Testis (tissue), 2 donors: ENCODE data around the gene DLL4.

Source experiments
- POLR2A ChIP-seq: fragments of 450-650 bp; IDR thresholded peaks from one replicate; pipeline ENCODE4 v1.6.1; 2017; ENCODE audit warnings: antibody characterized with exemption, mild to moderate bottlenecking, moderate library complexity
- TF ChIP-seq, protein P1 (sequence below), 3 experiments: fragments of 450-650 bp in 2 of 3; fragments of 200-600 bp in 1 of 3; sonication (generic) in 1 of 3; IDR thresholded peaks; one replicate each; pipeline ENCODE4 v1.5.1; 2016 to 2019; ENCODE audit warnings: antibody characterized with exemption in 3 of 3, mild to moderate bottlenecking in 2 of 3, moderate library complexity in 1 of 3

GRCh38 chr15:40915679-40916078 is 13.5 kb upstream of the DLL4 start:
- TF ChIP-seq, protein P1, sequence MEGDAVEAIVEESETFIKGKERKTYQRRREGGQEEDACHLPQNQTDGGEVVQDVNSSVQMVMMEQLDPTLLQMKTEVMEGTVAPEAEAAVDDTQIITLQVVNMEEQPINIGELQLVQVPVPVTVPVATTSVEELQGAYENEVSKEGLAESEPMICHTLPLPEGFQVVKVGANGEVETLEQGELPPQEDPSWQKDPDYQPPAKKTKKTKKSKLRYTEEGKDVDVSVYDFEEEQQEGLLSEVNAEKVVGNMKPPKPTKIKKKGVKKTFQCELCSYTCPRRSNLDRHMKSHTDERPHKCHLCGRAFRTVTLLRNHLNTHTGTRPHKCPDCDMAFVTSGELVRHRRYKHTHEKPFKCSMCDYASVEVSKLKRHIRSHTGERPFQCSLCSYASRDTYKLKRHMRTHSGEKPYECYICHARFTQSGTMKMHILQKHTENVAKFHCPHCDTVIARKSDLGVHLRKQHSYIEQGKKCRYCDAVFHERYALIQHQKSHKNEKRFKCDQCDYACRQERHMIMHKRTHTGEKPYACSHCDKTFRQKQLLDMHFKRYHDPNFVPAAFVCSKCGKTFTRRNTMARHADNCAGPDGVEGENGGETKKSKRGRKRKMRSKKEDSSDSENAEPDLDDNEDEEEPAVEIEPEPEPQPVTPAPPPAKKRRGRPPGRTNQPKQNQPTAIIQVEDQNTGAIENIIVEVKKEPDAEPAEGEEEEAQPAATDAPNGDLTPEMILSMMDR (IDR thresholded peaks at IDR 0.05): no peak
- no peak for TF ChIP-seq POLR2A
